Stimulated activated CD8-positive, alpha-beta memory T cell treated with anti-CD3 and anti-CD28 coated beads, Interleukin-4, amount 100 ng/mL, for 1 hour (primary cell): ENCODE data around the gene LRRC2.
"Not testable (repeated sequence)": the region's sequence is repeated elsewhere in the genome, so short reads cannot be mapped to it uniquely, and the experiment has no call there.

Experiments
- DNase-seq, 2 donors: peaks; one replicate each; pipeline ENCODE4 v3.0.0-alpha.2; 2020; ENCODE audit warnings: low read depth in 2 of 2, low spot score in 1 of 2

The LRRC2 gene

GRCh38 chr3:46566040-46566641 lies at the start of gene LRRC2:
LRRC2 (minus strand) TSS chr3:46566302; CDS start chr3:46551591, 14,711 bp downstream.
- no peak for DNase-seq

GRCh38 chr3:46615050-46615775 lies 49.1 kb upstream of the LRRC2 start:
- no peak for DNase-seq

GRCh38 chr3:46614431-46614830 lies 48.3 kb upstream of the LRRC2 start:
- no peak for DNase-seq

GRCh38 chr3:46613313-46614005 lies 47.4 kb upstream of the LRRC2 start:
- DNase-seq, result no peak

DNA sequence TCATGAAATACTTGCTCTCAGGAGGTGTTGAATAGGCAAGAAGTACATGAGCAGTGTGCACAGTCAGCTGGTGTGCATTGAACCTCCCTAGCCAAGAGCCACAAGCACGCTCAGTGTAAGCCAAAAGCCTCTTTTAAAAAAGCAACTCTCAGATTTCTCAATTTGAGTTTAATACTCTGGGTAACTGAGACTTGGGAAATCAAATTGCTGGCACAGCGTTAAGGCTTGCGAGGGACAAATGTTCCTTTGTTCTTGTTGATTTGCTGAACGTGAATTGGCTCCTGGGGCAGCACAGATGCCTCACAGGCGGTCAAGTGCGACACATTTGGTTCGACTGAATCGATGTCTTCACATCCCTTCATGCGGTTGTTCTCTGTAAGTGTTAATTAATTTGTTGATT lies 46.2 kb upstream of the LRRC2 start, which contains the start of gene FAM240A:
TSS of gene FAM240A (plus strand) at position 202 of the 400 bp plus-strand sequence. CDS start at position 361, 159 bp downstream.
- no peak for DNase-seq

GRCh38 chr3:46609944-46610722 lies 44.0 kb upstream of the LRRC2 start:
- no peak for DNase-seq

- DNase-seq, result no peak
These were observed 43.2 kb upstream of the LRRC2 start for GRCh38 chr3:46609212-46609721.

DNA sequence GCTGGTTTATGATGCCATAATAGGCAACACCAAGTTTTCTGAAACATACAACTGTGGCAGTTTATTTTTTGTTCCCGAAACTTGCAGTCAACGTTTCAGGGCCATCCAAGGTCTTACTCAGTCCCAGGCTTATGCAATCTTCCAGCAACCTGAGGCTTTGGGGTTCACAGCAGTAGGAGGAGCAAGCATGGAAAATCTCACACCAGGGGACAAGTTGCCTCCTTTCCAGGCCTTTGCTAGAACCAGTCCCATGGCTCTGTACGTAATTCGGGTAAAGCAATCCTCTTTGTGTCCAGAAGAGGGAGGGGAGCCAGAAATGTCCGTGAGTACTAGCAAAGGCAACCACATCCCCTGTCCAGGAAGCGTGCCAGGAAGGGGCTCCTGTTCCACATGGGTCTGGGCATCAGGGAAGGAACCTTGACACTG lies 41.5 kb upstream of the LRRC2 start:
- no peak for DNase-seq

DNA sequence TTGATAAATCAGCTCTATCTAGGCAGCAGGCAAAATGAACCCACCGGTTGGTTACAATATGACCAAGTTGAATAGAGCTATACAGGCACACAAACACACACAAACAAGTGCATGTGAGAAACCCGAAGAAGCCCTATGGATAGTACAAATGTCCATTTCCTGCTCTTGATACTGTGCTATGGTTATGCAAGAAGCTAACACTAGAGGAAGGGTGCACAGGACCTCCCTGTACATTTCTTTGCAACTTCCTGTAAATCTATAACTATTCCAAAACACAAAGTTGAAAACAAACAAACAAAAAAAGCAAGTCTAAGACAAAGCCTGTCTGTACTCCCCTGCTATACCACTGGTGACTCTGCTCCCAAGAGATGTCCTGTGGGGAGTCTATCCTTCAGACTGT lies 38.0 kb upstream of the LRRC2 start:
- no peak for DNase-seq

DNA sequence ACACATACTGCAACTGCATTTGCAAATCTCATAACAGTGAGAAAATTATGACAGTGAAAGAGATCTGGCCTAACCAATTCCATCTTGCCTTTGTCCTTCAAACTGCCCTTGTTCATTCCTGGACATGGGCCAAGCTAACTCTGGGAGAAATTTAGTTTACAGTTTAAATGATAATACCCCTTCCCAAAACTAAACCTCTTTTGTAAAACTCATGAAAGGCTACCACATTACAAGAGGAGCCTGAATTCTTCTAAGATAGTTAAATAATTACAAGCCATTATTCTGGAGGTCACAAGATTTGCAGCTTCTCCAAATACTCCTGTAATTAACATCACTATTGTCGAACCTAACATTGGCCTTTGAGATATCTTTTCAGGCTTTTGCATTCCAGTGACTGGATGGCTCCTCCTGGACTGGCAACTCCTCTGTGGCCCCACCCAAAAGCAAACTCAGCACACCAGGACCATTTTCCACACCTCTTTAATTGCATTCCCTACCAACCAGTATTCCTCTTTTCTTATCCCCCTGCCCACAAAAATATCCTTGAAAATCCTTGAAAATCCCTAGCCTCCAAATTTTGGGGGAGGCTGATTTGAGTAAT lies 37.4 kb upstream of the LRRC2 start:
- no peak for DNase-seq

GRCh38 chr3:46599590-46599989 lies 33.5 kb upstream of the LRRC2 start:
- DNase-seq, result no peak

GRCh38 chr3:46595819-46596314 lies 29.8 kb upstream of the LRRC2 start:
- no peak for DNase-seq

- no peak for DNase-seq
These were observed 28.6 kb upstream of the LRRC2 start for GRCh38 chr3:46594723-46595122.

- no peak for DNase-seq
These were observed 27.9 kb upstream of the LRRC2 start for GRCh38 chr3:46593979-46594378.

DNA sequence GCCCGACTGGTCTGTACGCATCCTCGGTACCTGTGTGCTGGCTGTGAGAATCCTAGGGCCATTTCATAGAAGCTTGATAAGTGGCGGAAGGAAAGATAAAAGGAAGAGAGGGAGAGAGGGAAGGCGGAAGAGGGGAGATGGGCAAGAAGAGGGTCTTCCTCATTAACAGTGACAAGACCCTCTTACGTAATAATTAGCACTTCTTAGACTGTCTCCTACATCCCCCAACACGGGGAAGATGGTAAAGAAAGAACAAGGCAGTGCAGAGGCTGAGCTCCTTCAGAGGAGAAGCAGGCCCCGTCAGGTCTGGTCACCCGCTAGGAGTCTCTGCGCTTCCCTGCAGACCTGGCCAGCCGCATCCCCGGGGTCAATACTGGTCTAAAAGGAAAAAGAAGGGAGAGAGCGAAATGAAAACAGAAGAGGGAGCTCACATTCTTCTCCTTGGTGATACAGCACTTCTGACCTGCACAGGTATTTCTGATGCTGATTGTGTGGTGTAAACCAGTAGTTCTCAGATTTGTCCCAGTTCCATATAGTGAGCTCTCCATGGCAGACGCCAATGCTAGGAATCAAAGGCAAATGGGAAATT lies 27.3 kb upstream of the LRRC2 start:
- DNase-seq, result no peak

- DNase-seq, result not testable (repeated sequence)
These were observed 21.2 kb upstream of the LRRC2 start for GRCh38 chr3:46587268-46587667.

GRCh38 chr3:46586738-46587246 lies 20.7 kb upstream of the LRRC2 start:
- no peak for DNase-seq

DNA sequence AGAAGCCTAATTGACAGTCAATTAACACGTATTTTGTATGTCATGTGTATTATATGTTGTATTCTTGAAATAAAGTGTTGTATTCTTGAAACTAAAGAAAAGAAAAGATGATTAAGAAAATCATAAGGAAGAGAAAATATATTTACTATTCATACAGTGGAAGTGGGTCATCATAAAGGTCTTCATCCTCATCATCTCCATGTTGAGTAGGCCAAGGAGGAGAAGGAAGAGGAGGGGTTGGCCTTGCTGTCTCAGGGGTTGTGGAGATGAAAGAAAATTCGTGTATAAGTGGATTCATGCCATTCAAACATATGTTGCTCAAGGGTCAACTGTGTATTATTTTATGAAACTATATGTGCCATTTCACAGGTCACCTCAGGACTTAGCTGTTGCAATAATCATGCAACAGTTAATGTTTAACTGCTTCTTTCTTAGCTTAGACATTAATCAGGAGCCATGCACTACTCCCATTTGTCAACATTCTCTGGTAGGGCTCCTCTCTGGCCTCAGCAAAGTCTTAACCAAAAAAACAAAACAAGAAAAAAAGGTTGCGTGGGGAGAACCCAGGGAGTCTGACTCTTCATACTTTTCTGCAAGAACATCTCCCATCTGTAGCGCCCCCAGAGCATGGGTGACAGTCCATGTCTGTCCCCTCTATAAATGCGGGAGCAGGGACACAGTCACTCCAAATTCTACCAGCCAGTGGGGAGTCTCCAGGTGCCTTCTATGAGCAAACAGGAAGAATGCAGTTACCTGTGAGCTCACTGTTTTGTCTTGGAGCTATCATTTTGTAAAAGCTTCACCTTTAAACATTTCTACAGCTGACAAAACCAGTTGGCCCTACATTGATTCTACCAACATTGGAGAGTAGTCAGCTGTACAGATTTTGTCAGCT lies 19.9 kb upstream of the LRRC2 start:
- no peak for DNase-seq
